Activated CD4-positive, alpha-beta T cell treated with anti-CD3 and anti-CD28 coated beads, Interleukin-2, amount 10 ng/mL, durations not matched to agents 24 days and 14 days (primary cell): Measurements from ENCODE around the gene UBR7. TPM values are rescaled to one million over a fixed set of nuclear protein-coding genes. Genes with fewer than 3 reads are reported as not detected.

Source experiments
- DNase-seq: peaks from one replicate; pipeline ENCODE4 v3.0.0; 2022
- H3K27ac Mint-ChIP-seq: one replicate; pipeline ENCODE4 v1.8.0; 2022; ENCODE audit warnings: mild to moderate bottlenecking, mixed read lengths
- H3K27me3 Mint-ChIP-seq: one replicate; pipeline ENCODE4 v1.8.0; 2022; ENCODE audit warnings: mixed read lengths
- H3K36me3 Mint-ChIP-seq: one replicate; pipeline ENCODE4 v1.8.0; 2022; ENCODE audit warnings: low read depth, mild to moderate bottlenecking, mixed read lengths
- H3K4me1 Mint-ChIP-seq: one replicate; pipeline ENCODE4 v1.8.0; 2021; ENCODE audit warnings: mixed read lengths
- H3K4me3 Mint-ChIP-seq: one replicate; pipeline ENCODE4 v1.8.0; 2022; ENCODE audit warnings: mild to moderate bottlenecking, moderate library complexity, mixed read lengths
- H3K9me3 Mint-ChIP-seq: one replicate; pipeline ENCODE4 v1.8.0; 2021; ENCODE audit warnings: mixed read lengths
- intact Hi-C: fragments of 100-400 bp; cut with micrococcal nuclease; formaldehyde crosslinking; loops from one replicate; pipeline ENCODE4 v1.15.1; 2023
- total RNA-seq: library from RNA; stranded (reverse); gene quantifications from 2 replicates; pipeline ENCODE4 v1.2.3, GENCODE V29; 2022

The UBR7 gene
- total RNA-seq, 1 donor from 2014 or later = 35.3 TPM

DNA sequence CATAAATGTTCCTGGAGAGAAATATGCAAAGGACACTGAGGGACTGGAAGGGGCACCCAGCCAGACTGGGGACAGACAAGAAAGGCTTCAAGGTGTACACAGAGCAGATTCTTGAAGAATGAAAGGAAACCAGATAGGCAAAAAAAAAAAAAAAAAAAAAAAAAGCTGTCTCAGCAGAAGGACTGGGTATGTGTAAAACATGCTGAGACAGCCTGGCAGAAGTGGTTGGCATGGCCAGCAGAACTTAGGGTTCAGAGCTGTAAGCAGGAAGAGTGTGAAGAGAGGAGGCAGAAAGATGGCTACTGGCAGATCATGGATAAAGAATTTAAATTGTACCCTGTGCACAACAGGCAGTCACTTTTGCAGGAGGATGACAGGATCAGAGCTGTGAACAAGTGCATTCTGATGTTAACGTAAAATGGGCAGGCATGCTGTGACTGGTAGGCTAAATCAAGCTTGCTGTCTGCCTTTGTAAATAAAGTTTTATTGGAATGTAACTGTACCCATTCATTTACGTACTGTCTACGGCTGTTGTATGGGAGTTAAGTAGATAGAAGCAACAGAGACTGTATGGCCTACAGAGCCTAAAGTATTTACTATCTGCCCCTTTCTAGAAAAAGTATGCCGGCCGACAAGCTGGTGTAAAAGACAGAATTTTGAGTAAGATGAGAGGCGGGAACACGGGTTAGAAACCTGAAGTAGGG is 42.2 kb downstream of the UBR7 start:
- intact Hi-C loops = no loop called here
- no peak for DNase-seq
- Mint-ChIP-seq H3K36me3 (peaks cover 32% of the 10 kb centered on the region), H3K4me1 (peaks cover 10% of the 10 kb centered on the region), H3K27ac (no peak overlapping the region), H3K9me3 (no peaks in the 10 kb centered on the region), H3K4me3 (no peak overlapping the region), H3K27me3 (no peaks in the 10 kb centered on the region)

- H3K9me3 Mint-ChIP-seq = no peaks in the 10 kb centered on the region
- peaks cover 12% of the 10 kb centered on the region for H3K36me3 Mint-ChIP-seq
- peaks cover 2% of the 10 kb centered on the region for H3K4me1 Mint-ChIP-seq
- no peak overlapping the region for H3K4me3 Mint-ChIP-seq
- no peaks in the 10 kb centered on the region for H3K27me3 Mint-ChIP-seq
- intact Hi-C loops = no loop called here
- no peak for DNase-seq
- H3K27ac Mint-ChIP-seq = no peak overlapping the region
Measured at GRCh38 chr14:93262446-93262845, 55.4 kb downstream of the UBR7 start.

- intact Hi-C loops = no loop called here
- H3K4me3 Mint-ChIP-seq = no peak overlapping the region
- peaks cover 11% of the 10 kb centered on the region for H3K36me3 Mint-ChIP-seq
- H3K27me3 Mint-ChIP-seq = no peaks in the 10 kb centered on the region
- DNase-seq = no peak
- H3K4me1 Mint-ChIP-seq = peaks cover 2% of the 10 kb centered on the region
- H3K9me3 Mint-ChIP-seq = no peaks in the 10 kb centered on the region
- H3K27ac Mint-ChIP-seq = no peak overlapping the region
Measured at GRCh38 chr14:93263416-93263815, 56.4 kb downstream of the UBR7 start.

GRCh38 chr14:93266127-93266526 is 59.1 kb downstream of the UBR7 start:
- peaks cover 9% of the 10 kb centered on the region for H3K36me3 Mint-ChIP-seq

DNA sequence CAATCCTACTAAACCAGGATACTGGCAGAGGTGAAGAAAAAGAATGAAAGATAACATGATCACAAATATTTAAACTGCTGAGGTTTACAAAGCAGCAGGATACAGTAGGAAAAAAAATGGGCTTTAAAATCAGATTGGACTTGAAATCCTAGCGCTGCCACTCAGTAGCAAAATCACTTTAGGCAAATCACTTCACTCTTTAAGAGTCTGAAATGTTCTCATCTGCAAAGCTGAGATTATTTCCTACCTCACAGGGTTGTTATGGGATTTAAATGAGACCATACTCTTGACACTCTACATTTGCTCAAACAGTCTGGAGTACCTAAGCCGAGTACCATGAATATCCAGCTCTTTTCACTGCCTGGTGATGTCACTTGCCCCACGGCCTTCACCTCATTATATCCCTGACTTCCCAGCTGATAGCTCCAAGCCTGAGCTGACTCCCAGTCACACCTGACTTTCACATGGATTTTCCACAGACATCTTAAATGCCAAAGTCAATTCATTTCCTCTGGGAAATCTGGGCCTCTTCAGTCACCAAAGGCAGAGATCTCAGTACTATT is 60.2 kb downstream of the UBR7 start:
- no peaks in the 10 kb centered on the region for H3K27me3 Mint-ChIP-seq
- no peaks in the 10 kb centered on the region for H3K9me3 Mint-ChIP-seq
- peaks cover 2% of the 10 kb centered on the region for H3K4me1 Mint-ChIP-seq
- no peak overlapping the region for H3K27ac Mint-ChIP-seq
- no peak overlapping the region for H3K4me3 Mint-ChIP-seq
- peaks cover 9% of the 10 kb centered on the region for H3K36me3 Mint-ChIP-seq
- intact Hi-C loops = no loop called here
- no peak for DNase-seq

More at GRCh38 chr14:93266127-93266526, 59.1 kb downstream of the UBR7 start:
- Mint-ChIP-seq H3K4me3 (no peak overlapping the region), H3K9me3 (no peaks in the 10 kb centered on the region), H3K27ac (no peak overlapping the region), H3K27me3 (no peaks in the 10 kb centered on the region), H3K4me1 (peaks cover 2% of the 10 kb centered on the region)
- intact Hi-C loops = no loop called here
- no peak for DNase-seq

- H3K36me3 Mint-ChIP-seq = peaks cover 5% of the 10 kb centered on the region
- no peaks in the 10 kb centered on the region for H3K27me3 Mint-ChIP-seq
Measured at GRCh38 chr14:93268406-93268805, 61.4 kb downstream of the UBR7 start.

GRCh38 chr14:93269341-93270068 is 62.4 kb downstream of the UBR7 start:
- no peaks in the 10 kb centered on the region for H3K27me3 Mint-ChIP-seq
- DNase-seq = no peak
- no peaks in the 10 kb centered on the region for H3K4me1 Mint-ChIP-seq
- H3K4me3 Mint-ChIP-seq = no peak overlapping the region
- intact Hi-C loops = no loop called here
- H3K9me3 Mint-ChIP-seq = no peaks in the 10 kb centered on the region
- H3K27ac Mint-ChIP-seq = no peak overlapping the region
- H3K36me3 Mint-ChIP-seq = no peaks in the 10 kb centered on the region

More at GRCh38 chr14:93268406-93268805, 61.4 kb downstream of the UBR7 start:
- H3K4me3 Mint-ChIP-seq = no peak overlapping the region
- intact Hi-C loops = no loop called here
- no peak overlapping the region for H3K27ac Mint-ChIP-seq
- H3K4me1 Mint-ChIP-seq = peaks cover 2% of the 10 kb centered on the region
- no peaks in the 10 kb centered on the region for H3K9me3 Mint-ChIP-seq
- no peak for DNase-seq

- Mint-ChIP-seq H3K27ac (no peak overlapping the region), H3K4me1 (no peaks in the 10 kb centered on the region), H3K4me3 (no peak overlapping the region), H3K9me3 (no peaks in the 10 kb centered on the region), H3K27me3 (no peaks in the 10 kb centered on the region), H3K36me3 (no peaks in the 10 kb centered on the region)
- intact Hi-C loops = no loop called here
- no peak for DNase-seq
Measured at GRCh38 chr14:93271111-93271510, 64.1 kb downstream of the UBR7 start.

DNA sequence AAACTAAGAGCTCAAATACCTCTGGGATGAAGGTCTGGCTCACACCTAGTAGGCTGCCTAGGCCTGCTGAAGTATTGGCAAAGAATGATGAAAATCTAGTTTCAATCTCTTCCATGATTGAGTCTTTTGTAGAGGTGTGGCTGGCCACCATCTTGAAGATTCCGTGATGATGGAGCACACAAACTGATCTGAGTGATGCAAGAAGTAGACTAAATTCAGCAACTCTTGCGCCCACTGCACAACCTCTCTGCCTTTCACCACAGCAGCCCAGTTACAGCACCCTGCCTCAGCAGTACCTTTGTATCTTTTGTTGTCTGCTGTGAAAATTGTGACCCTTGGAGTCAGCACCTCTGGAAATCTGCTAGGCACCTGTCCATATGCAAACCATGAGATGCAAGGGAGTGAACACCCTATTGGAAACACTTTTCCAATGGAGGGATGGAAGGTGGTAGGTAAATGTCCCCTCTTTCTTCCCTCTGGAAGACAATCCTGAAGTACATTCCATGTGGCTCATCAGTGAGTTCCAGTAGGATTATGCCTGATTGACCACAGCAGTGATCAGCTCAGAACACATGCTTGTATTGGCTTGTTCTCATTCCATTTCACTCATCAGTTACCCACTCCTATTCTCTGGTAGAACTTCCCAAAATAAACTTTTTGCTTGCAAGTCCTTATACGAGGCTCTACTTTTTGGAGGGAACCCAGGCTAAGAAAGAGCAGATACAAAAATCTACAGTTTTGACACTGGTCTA is 67.2 kb downstream of the UBR7 start:
- Mint-ChIP-seq H3K27me3 (no peaks in the 10 kb centered on the region), H3K9me3 (no peaks in the 10 kb centered on the region), H3K27ac (no peak overlapping the region), H3K4me3 (no peak overlapping the region), H3K36me3 (no peaks in the 10 kb centered on the region), H3K4me1 (no peaks in the 10 kb centered on the region)
- no peak for DNase-seq
- intact Hi-C loops = no loop called here

GRCh38 chr14:93276031-93276716 is 69.1 kb downstream of the UBR7 start:
- no peak overlapping the region for H3K4me3 Mint-ChIP-seq

More at GRCh38 chr14:93276031-93276716, 69.1 kb downstream of the UBR7 start:
- intact Hi-C loops = no loop called here
- DNase-seq = no peak
- H3K9me3 Mint-ChIP-seq = no peaks in the 10 kb centered on the region
- no peaks in the 10 kb centered on the region for H3K36me3 Mint-ChIP-seq
- no peaks in the 10 kb centered on the region for H3K4me1 Mint-ChIP-seq
- no peaks in the 10 kb centered on the region for H3K27me3 Mint-ChIP-seq
- H3K27ac Mint-ChIP-seq = no peak overlapping the region

Other genes starting within 250 kb of the UBR7 start
- gene ITPK1, start 91.3 kb upstream of the UBR7 start, total RNA-seq = 71.0 and 73.9 TPM in 2 replicates
- 16.2 and 17.1 TPM in 2 replicates for gene MOAP1, start 22.4 kb upstream of the UBR7 start, total RNA-seq
- 14.7 and 18.6 TPM in 2 replicates for gene LYSET, start 21.9 kb upstream of the UBR7 start, total RNA-seq
- 16.3 and 17.0 TPM in 2 replicates for gene GON7, start 191 bp upstream of the UBR7 start, total RNA-seq
- gene BTBD7, start 125.8 kb downstream of the UBR7 start, total RNA-seq = 15.2 and 19.4 TPM in 2 replicates
- not detected in 2 replicates for gene COX8C, start 139.9 kb downstream of the UBR7 start, total RNA-seq
- gene UNC79, start 223.7 kb downstream of the UBR7 start, total RNA-seq = not detected in 2 replicates